Renal cortex interstitium (tissue), 11 donors: ENCODE data around the gene PRRC2B. TPM values are rescaled to one million over a fixed set of nuclear protein-coding genes. Genes with fewer than 3 reads are reported as not detected.
A peak's percentile ranks its signal among the peaks of the same experiment; 100 is the strongest.
"Not testable (repeated sequence)": the region's sequence is repeated elsewhere in the genome, so short reads cannot be mapped to it uniquely, and the experiment has no call there.

Experiments
- DNase-seq, 11 donors: peaks; one replicate each; pipeline ENCODE4 v3.0.0-alpha.2; 2013; ENCODE audit warnings: low read depth in 9 of 11, low spot score in 4 of 11; ENCODE audit errors: extremely low read depth in 1 of 11
- polyA plus RNA-seq, 3 donors: library from polyadenylated mRNA; unstranded; fragments of 120-200 nt; gene quantifications; one replicate each; pipeline ENCODE4 v1.2.1, GENCODE V29; 2013; ENCODE audit not compliant: insufficient read length in 3 of 3

The PRRC2B gene
- polyA plus RNA-seq, 3 donors = 177 to 200 (median 196) TPM

- DNase-seq = no peak
Measured at GRCh38 chr9:131534721-131535237, 140.9 kb downstream of the PRRC2B start.

- no peak for DNase-seq
Measured at GRCh38 chr9:131537946-131538345, 144.1 kb downstream of the PRRC2B start.

- no peak for DNase-seq
Measured at GRCh38 chr9:131539223-131539923, 145.5 kb downstream of the PRRC2B start.

DNA sequence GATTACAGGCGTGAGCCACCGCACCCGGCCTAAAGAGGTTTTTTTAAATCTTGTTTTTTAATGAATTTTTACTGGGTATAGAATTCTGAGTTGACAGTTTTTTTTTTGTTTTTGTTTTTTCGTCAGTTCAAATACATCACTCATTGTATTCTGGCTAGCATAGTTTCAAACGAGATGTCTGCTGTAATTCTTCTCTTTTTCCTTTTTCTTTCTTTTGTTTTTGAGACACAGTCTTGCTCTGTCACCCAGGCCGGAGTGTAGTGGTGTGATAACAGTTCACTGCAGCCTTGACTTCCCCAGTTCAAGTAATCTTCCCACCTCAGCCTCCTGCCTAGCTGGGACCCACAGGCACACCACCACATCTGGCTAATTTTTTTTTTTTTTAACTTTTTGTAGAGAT, 149.3 kb downstream of the PRRC2B start:
- no peak for DNase-seq

- peak in 9 of 11 donors; percentile 53 to 81 (median 73) for DNase-seq
Measured at GRCh38 chr9:131545003-131545785, 151.3 kb downstream of the PRRC2B start, which contains the start of gene PRRT1B. TSS of gene PRRT1B (plus strand) at chr9:131545523. CDS start at chr9:131545616, 93 bp downstream.

- no peak for DNase-seq
Measured at GRCh38 chr9:131545786-131546335, 152.0 kb downstream of the PRRC2B start.

DNA sequence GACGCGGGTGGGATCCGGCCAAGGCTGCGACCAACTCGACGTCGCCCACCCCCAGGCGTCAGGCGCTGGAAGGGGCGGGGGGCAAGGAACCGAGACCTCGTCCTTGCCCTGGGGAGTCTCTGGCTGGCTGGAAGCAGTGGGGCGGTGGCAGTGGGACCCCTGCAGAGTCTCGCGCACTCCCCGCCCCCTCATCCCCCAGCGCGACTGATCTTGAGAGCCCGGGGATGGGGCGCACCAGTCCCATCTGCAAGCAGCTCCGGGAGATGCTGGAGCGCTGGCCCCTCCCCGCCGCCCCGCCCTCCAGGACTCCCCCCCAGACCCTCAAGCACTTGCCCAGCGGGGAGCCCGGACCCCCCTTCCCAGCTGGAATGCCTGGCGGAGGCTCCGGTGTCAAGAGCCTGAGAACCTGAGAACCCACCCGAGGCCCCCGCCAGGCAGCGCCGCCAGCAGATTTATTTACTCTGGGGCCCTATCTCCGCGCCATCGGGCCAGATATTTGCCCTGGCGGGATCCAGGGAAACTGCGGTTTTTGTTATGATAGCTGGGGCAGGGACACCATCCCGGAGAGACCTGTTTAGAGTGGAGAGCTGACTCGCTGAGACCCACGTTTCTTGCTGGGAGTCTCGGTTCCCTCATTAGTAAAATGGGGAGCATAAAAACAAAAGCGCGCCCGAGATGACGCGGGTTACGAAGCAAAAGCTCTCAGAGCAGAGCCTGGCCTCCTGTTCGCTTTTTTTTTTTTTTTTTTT, 152.6 kb downstream of the PRRC2B start:
- peak in 7 of 11 donors; percentile 51 to 81 (median 66) for DNase-seq

GRCh38 chr9:131549186-131549585, 155.3 kb downstream of the PRRC2B start:
- not testable (repeated sequence) for DNase-seq

Other genes with a start within 250 kb of the PRRC2B start
- gene FAM78A, start 117.6 kb upstream of the PRRC2B start, polyA plus RNA-seq = 1 to 10 TPM; 2.5 to 4.3 (median 2.6) TPM
- gene PLPP7, start 104.4 kb upstream of the PRRC2B start, polyA plus RNA-seq = 1 to 10 TPM; 1.7 to 2.6 (median 2.6) TPM
- 10 to 100 TPM; 34.0 to 52.1 (median 34.5) TPM for gene POMT1, start 108.8 kb downstream of the PRRC2B start, polyA plus RNA-seq
- 10 to 100 TPM; 33.7 to 42.8 (median 36.5) TPM for gene UCK1, start 137.2 kb downstream of the PRRC2B start, polyA plus RNA-seq
- gene PRRT1B, start 151.4 kb downstream of the PRRC2B start, polyA plus RNA-seq = 1 to 10 TPM in 2 of 3 donors, under 1 TPM in 1; 0.67 to 1.4 (median 1.1) TPM